SK-N-SH (cell line): ENCODE measurements around the gene RNF157. TPM values are rescaled to one million over a fixed set of nuclear protein-coding genes. Genes with fewer than 3 reads are reported as not detected.

Experiments
- CTCF ChIA-PET: fragments of 300-600, 350-600 bp; formaldehyde crosslinking; extraction: SDS; loops from one replicate; lab custom pipeline; 2021; lab: Yijun Ruan, JAX
- POLR2A ChIA-PET: fragments of 350-600 bp; sonication (Branson Sonifier 250); formaldehyde crosslinking; extraction: SDS; loops from one replicate; lab custom pipeline; 2020; ENCODE audit warnings: antibody characterized with exemption, inconsistent platforms; lab: Yijun Ruan, JAX
- DNase-seq: peaks from one replicate; pipeline ENCODE4 v3.0.0; 2012
- H2AFZ ChIP-seq: fragments of 200-600 bp; sonication (generic); 2 replicates; pipeline ENCODE4 v1.8.1; 2016; ENCODE audit warnings: antibody characterized with exemption, mild to moderate bottlenecking, low read depth
- H3F3A ChIP-seq: fragments of 200-600 bp; sonication (generic); replicated peaks from 2 replicates; pipeline ENCODE3; 2016; ENCODE audit warnings: antibody characterized with exemption, mild to moderate bottlenecking; ENCODE audit not compliant: insufficient read depth
- H3K27ac ChIP-seq, 2 experiments: fragments of 200-500 bp in 1 of 2; fragments of 200-600 bp in 1 of 2; sonication (Bioruptor generic) in 1 of 2; sonication (generic), shearing (Covaris generic) in 1 of 2; 2 replicates each; pipeline versions ENCODE4 v1.5.1 to v1.6.1; 2014 to 2016; ENCODE audit warnings: low read depth in 2 of 2, inconsistent platforms in 1 of 2, low read length in 1 of 2, mild to moderate bottlenecking in 1 of 2, mixed read lengths in 1 of 2
- H3K27me3 ChIP-seq: fragments of 200-600 bp; sonication (generic), shearing (Covaris generic); 2 replicates; pipeline ENCODE4 v1.6.1; 2016; ENCODE audit warnings: mixed run types; ENCODE audit not compliant: insufficient read depth
- H3K36me3 ChIP-seq, 2 experiments: fragments of 200-500 bp in 1 of 2; fragments of 200-600 bp in 1 of 2; sonication (Bioruptor generic) in 1 of 2; sonication (generic) in 1 of 2; replicated peaks in 1 of 2; 2 replicates each; pipeline versions ENCODE3 to v1.5.1; 2014 to 2016; ENCODE audit warnings: low read length in 1 of 2, mild to moderate bottlenecking in 1 of 2; ENCODE audit not compliant: insufficient read depth in 2 of 2, control insufficient read depth in 1 of 2
- H3K4me1 ChIP-seq, 2 experiments: fragments of 200-500 bp in 1 of 2; fragments of 200-600 bp in 1 of 2; sonication (Bioruptor generic) in 1 of 2; sonication (generic), shearing (Covaris generic) in 1 of 2; 2 replicates each; pipeline versions ENCODE4 v1.5.1 to v1.6.1; 2014 to 2016; ENCODE audit warnings: low read depth in 1 of 2, low read length in 1 of 2, mixed run types in 1 of 2; ENCODE audit not compliant: insufficient read depth in 2 of 2, control insufficient read depth in 1 of 2
- H3K4me2 ChIP-seq: fragments of 200-600 bp; sonication (generic), shearing (Covaris generic); 2 replicates; pipeline ENCODE4 v1.6.1; 2017; ENCODE audit warnings: mixed run types
- H3K4me3 ChIP-seq, 2 experiments: fragments of 200-500 bp in 1 of 2; fragments of 200-600 bp in 1 of 2; sonication (Bioruptor generic) in 1 of 2; sonication (generic), shearing (Covaris generic) in 1 of 2; 2 replicates each; pipeline versions ENCODE4 v1.5.1 to v1.8.1; 2014 to 2016; ENCODE audit warnings: low read depth in 2 of 2, inconsistent platforms in 1 of 2, low read length in 1 of 2, mild to moderate bottlenecking in 1 of 2, mixed read lengths in 1 of 2, moderate library complexity in 1 of 2
- H3K79me2 ChIP-seq: fragments of 200-600 bp; sonication (generic); 2 replicates; pipeline ENCODE4 v1.8.1; 2017; ENCODE audit warnings: mild to moderate bottlenecking; ENCODE audit not compliant: insufficient read depth
- H3K9ac ChIP-seq: fragments of 200-600 bp; sonication (generic); 2 replicates; pipeline ENCODE4 v1.6.1; 2017; ENCODE audit warnings: mixed run types
- H3K9me2 ChIP-seq: fragments of 200-600 bp; sonication (generic); 2 replicates; pipeline ENCODE4 v1.6.1; 2017; ENCODE audit warnings: mixed run types
- H3K9me3 ChIP-seq: fragments of 200-600 bp; sonication (generic); 2 replicates; pipeline ENCODE4 v1.6.1; 2017; ENCODE audit warnings: mixed run types, mild to moderate bottlenecking, moderate library complexity
- H4K20me1 ChIP-seq: fragments of 200-600 bp; sonication (generic); 2 replicates; pipeline ENCODE4 v1.6.1; 2017; ENCODE audit warnings: mild to moderate bottlenecking, mixed run types; ENCODE audit not compliant: insufficient read depth
- CTCF ChIP-seq: fragments of 200-600 bp; sonication (generic); IDR thresholded peaks from 2 replicates; pipeline ENCODE4 v1.6.1; 2017; ENCODE audit warnings: antibody characterized with exemption, mild to moderate bottlenecking, moderate library complexity
- ELF1 ChIP-seq: IDR thresholded peaks from 2 replicates; pipeline ENCODE4 v1.4.0; 2012
- EP300 ChIP-seq, 2 experiments: IDR thresholded peaks; 2 replicates each; pipeline versions ENCODE4 v1.4.0 to v1.6.1; 2012; ENCODE audit warnings: borderline replicate concordance in 1 of 2, low read depth in 1 of 2, low read length in 1 of 2
- EZH2phosphoT487 ChIP-seq: fragments of 200-600 bp; sonication (generic); IDR thresholded peaks from 2 replicates; pipeline ENCODE4 v1.6.1; 2017; ENCODE audit warnings: low read depth, mixed run types, mild to moderate bottlenecking, antibody characterized with exemption, moderate library complexity, borderline replicate concordance
- GABPA ChIP-seq: IDR thresholded peaks from 2 replicates; pipeline ENCODE4 v1.4.0; 2012; ENCODE audit warnings: low read depth, mild to moderate bottlenecking
- REST ChIP-seq: IDR thresholded peaks from 2 replicates; pipeline ENCODE4 v1.6.1; 2012; ENCODE audit warnings: mild to moderate bottlenecking, low read depth, low read length, moderate library complexity
- RFX5 ChIP-seq: IDR thresholded peaks from 2 replicates; pipeline ENCODE4 v1.6.1; 2012; ENCODE audit warnings: mild to moderate bottlenecking, improper control_type of control experiment, low read length
- SIN3A ChIP-seq: IDR thresholded peaks from 2 replicates; pipeline ENCODE4 v1.6.1; 2012; ENCODE audit warnings: low read depth, mild to moderate bottlenecking, low read length, moderate library complexity, borderline replicate concordance
- USF2 ChIP-seq: fragments of 150-350 bp; IDR thresholded peaks from 2 replicates; pipeline ENCODE4 v1.6.1; 2017; ENCODE audit warnings: antibody characterized with exemption, low read length, low read depth, borderline replicate concordance
- ZBTB33 ChIP-seq: IDR thresholded peaks from 2 replicates; pipeline ENCODE4 v1.4.0; 2012; ENCODE audit warnings: low read depth, borderline replicate concordance
- WGBS: methylation state at CpG from one replicate; pipeline ENCODE4 v1.1.6; 2017; ENCODE audit warnings: low lambda C conversion rate; 5-methylcytosine and 5-hydroxymethylcytosine counted together
- polyA plus RNA-seq, 3 experiments: library from polyadenylated mRNA; depleted of rRNA; stranded (reverse); fragments of >200 nt; gene quantifications; 2 replicates each; pipeline ENCODE4 v1.2.3, GENCODE V29; 2012

RNF157 gene
- polyA plus RNA-seq, 1 of the 3 experiments (the other 2 are of a cell fraction), result 5.2 TPM

- POLR2A ChIA-PET, result no interaction called here
Measured at GRCh38 chr17:76217081-76217480, 23.2 kb downstream of the RNF157 start.

More at GRCh38 chr17:76217081-76217480, 23.2 kb downstream of the RNF157 start:
- no peak overlapping the region for H3K9ac ChIP-seq
- no peak overlapping the region for H2AFZ ChIP-seq
- no peaks in the 10 kb centered on the region for H3K27me3 ChIP-seq
- no peak overlapping the region for H3K27ac ChIP-seq
- H3K36me3 ChIP-seq, result no peaks in the 10 kb centered on the region
- H3K9me3 ChIP-seq, result no peaks in the 10 kb centered on the region
- no peaks in the 10 kb centered on the region for H3K4me1 ChIP-seq
- H3K4me3 ChIP-seq, result no peak overlapping the region
- no peaks in the 10 kb centered on the region for H3F3A ChIP-seq
- H3K79me2 ChIP-seq, result no peaks in the 10 kb centered on the region
- TF ChIP-seq EP300 (IDR thresholded peaks at IDR 0.05; ENCODE audit: borderline replicate concordance in 1 of 2, low read depth in 1 of 2, low read length in 1 of 2) (no peak), ZBTB33 (no peak), REST (no peak), USF2 (no peak), SIN3A (no peak), CTCF (no peak), EZH2phosphoT487 (no peak), RFX5 (no peak), GABPA (no peak), ELF1 (no peak)
- no peaks in the 10 kb centered on the region for H4K20me1 ChIP-seq
- no peaks in the 10 kb centered on the region; the same call in 1 of the 2 replicates for H3K9me2 ChIP-seq
- WGBS, result 96% methylated on average over 3 of the region's 3 CpGs
- DNase-seq, result no peak
- CTCF ChIA-PET, result interaction anchor here (0.8 to 3.6 kb wide), 7 partner anchors 11 to 203 kb away, joined by 3 to 14 read pairs (median 5); no protein-coding TSS in a partner anchor
- H3K4me2 ChIP-seq, result no peak overlapping the region
